K562 (cell line): ENCODE measurements around the gene WDR45. TPM values are rescaled to one million over a fixed set of nuclear protein-coding genes. Genes with fewer than 3 reads are reported as not detected.

Source experiments
- CCAR2 ChIP-seq: fragments of 200-400 bp; formaldehyde crosslinking; IDR thresholded peaks from 2 replicates; pipeline ENCODE4 v1.6.1; 2017; ENCODE audit warnings: mild to moderate bottlenecking, low read depth, low read length
- CEBPG ChIP-seq, 3 experiments: fragments of 200-800 bp in 1 of 3; sonication (Bioruptor generic) in 1 of 3; sonication (generic) in 1 of 3; formaldehyde crosslinking in 1 of 3; IDR thresholded peaks in 2 of 3; conservative IDR thresholded peaks in 1 of 3; 2 replicates each; pipeline versions ENCODE4 v1.6.1 to v1.8.0; 2016 to 2022; ENCODE audit warnings: missing compliant biosample characterization in 2 of 3, missing genetic modification characterization in 2 of 3, mild to moderate bottlenecking in 1 of 3, missing genetic modification reagents in 1 of 3
- CREB1 ChIP-seq, 2 experiments: sonication (generic) in 1 of 2; formaldehyde crosslinking in 1 of 2; IDR thresholded peaks; 2 replicates each; pipeline versions ENCODE4 v1.6.1 to v1.8.0; 2012 to 2022; ENCODE audit warnings: inconsistent platforms in 1 of 2, mild to moderate bottlenecking in 1 of 2, missing genetic modification reagents in 1 of 2, moderate library complexity in 1 of 2
- CREM ChIP-seq: IDR thresholded peaks from 2 replicates; pipeline ENCODE4 v1.6.1; 2014; ENCODE audit warnings: antibody characterized with exemption, low read depth
- ETV6 ChIP-seq, 3 experiments: fragments of 150-350 bp in 1 of 3; sonication (generic) in 1 of 3; formaldehyde crosslinking in 1 of 3; IDR thresholded peaks; 2 replicates each; pipeline versions ENCODE4 v1.6.1 to v1.8.0; 2014 to 2022; ENCODE audit warnings: borderline replicate concordance in 2 of 3, low read depth in 2 of 3, antibody characterized with exemption in 1 of 3, low read length in 1 of 3, mild to moderate bottlenecking in 1 of 3, missing genetic modification reagents in 1 of 3
- FOXK2 ChIP-seq, 2 experiments: fragments of 450-650 bp; IDR thresholded peaks in 1 of 2; conservative IDR thresholded peaks in 1 of 2; 2 replicates each; pipeline ENCODE4 v1.6.1; 2016; ENCODE audit warnings: low read depth in 2 of 2, mild to moderate bottlenecking in 1 of 2
- HLTF ChIP-seq: fragments of 450-650 bp; IDR thresholded peaks from 2 replicates; pipeline ENCODE4 v1.6.1; 2016
- KLF13 ChIP-seq: fragments of 450-650 bp; IDR thresholded peaks from 2 replicates; pipeline ENCODE4 v1.6.1; 2016; ENCODE audit warnings: missing genetic modification characterization, low read depth, mild to moderate bottlenecking, missing compliant biosample characterization, moderate library complexity, borderline replicate concordance
- MCM3 ChIP-seq: fragments of 450-650 bp; IDR thresholded peaks from 2 replicates; pipeline ENCODE4 v1.6.1; 2016
- MYBL2 ChIP-seq, 2 experiments: fragments of 450-650 bp in 1 of 2; sonication (generic) in 1 of 2; formaldehyde crosslinking in 1 of 2; IDR thresholded peaks; 2 replicates each; pipeline versions ENCODE4 v1.6.1 to v1.8.1; 2017 to 2022; ENCODE audit warnings: borderline replicate concordance in 1 of 2, inconsistent platforms in 1 of 2, low read depth in 1 of 2, mild to moderate bottlenecking in 1 of 2, missing genetic modification reagents in 1 of 2, moderate library complexity in 1 of 2
- MYC ChIP-seq, 2 experiments: fragments of 250-450 bp in 1 of 2; sonication (Bioruptor Pico) in 1 of 2; IDR thresholded peaks; 2 replicates each; pipeline versions ENCODE4 v1.5.1 to v1.6.1; 2012 to 2021; ENCODE audit warnings: low read depth in 2 of 2, borderline replicate concordance in 1 of 2, improper control_type of control experiment in 1 of 2, low read length in 1 of 2, mild to moderate bottlenecking in 1 of 2, moderate library complexity in 1 of 2
- POLR2G ChIP-seq: fragments of 200-400 bp; formaldehyde crosslinking; IDR thresholded peaks from 2 replicates; pipeline ENCODE4 v1.6.1; 2017; ENCODE audit warnings: low read depth, mild to moderate bottlenecking, antibody characterized with exemption, low read length, moderate library complexity
- SRSF1 ChIP-seq: fragments of 200-400 bp; formaldehyde crosslinking; IDR thresholded peaks from 2 replicates; pipeline ENCODE4 v1.6.1; 2017; ENCODE audit warnings: mild to moderate bottlenecking, low read depth, low read length, moderate library complexity
- ZKSCAN3 ChIP-seq: fragments of 250-450 bp; sonication (Bioruptor Pico); IDR thresholded peaks from 2 replicates; pipeline ENCODE4 v1.4.0; 2020
- ZSCAN29 ChIP-seq: fragments of 450-650 bp; IDR thresholded peaks from 2 replicates; pipeline ENCODE4 v1.6.1; 2017
- polyA plus RNA-seq, 8 experiments: library from polyadenylated mRNA; depleted of rRNA in 4 of 8; stranded (reverse) in 5 of 8; unstranded in 3 of 8; fragments of >200 nt; fragmentation: Nextera tagmentation in 2 of 8; fragmentation: Illumina TruSeq in 1 of 8; extraction: Ambion mirVana in 2 of 8; extraction: Trizol in 1 of 8; gene quantifications; 2 replicates each; pipeline versions ENCODE4 v1.2.1 to v1.2.3, GENCODE V29; 2011 to 2014; ENCODE audit warnings: inconsistent platforms in 1 of 8, missing spikeins in 1 of 8
- total RNA-seq, 7 experiments: library from RNA; depleted of rRNA in 6 of 7; stranded (reverse); fragments of >200 nt in 6 of 7; fragmentation: Illumina TruSeq in 2 of 7; extraction: Trizol in 2 of 7; gene quantifications; 2 replicates each; pipeline versions ENCODE4 v1.2.1 to v1.2.3, GENCODE V29; 2011 to 2021; ENCODE audit warnings: low replicate concordance in 1 of 7

WDR45 gene
- total and polyA plus RNA-seq, 9 of the 15 experiments (the other 6 are each of a cell fraction or from before 2014, with no cell fraction given) = 19.4 to 136 (median 59.7) TPM

DNA sequence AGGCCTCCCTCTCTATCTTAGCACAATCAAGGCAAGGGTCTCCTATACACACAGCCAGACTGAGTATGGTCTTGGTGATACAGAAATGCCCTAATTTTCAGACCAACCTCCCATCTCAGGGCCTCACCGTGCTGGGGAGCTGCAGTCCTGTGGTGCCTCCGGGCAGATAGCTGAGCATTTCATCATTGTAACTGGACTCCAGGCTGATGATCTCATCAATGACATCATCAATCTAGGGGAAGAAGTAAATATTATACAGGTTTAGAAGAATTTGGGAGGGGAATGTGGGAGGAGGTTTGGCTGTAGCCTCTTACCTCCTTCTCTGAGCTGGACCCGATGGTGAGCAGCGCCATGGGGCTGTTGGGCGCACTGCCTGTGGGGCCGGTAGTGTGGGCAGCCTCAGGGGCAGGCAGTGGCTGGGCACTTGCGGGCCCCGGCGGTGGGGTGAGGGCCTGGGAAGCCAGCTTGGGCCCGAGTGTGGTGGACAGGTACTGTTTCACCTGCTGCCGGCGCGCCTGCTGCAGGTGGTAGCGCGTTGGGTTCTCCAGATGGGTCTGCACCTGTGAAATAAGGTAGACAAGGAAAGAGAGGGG lies 41.7 kb downstream of the WDR45 start (continued):
- no peak for TF ChIP-seq MCM3
- TF ChIP-seq ETV6 (IDR thresholded peaks at IDR 0.05; ENCODE audit: borderline replicate concordance in 1 of 2, low read depth in 2 of 2, low read length in 1 of 2) = no peak
- no peak for TF ChIP-seq ETV6 (CRISPR knock-in tag; IDR thresholded peaks at IDR 0.05; ENCODE audit: borderline replicate concordance)
- no peak for TF ChIP-seq POLR2G
- no peak for TF ChIP-seq MYC (IDR thresholded peaks at IDR 0.05; ENCODE audit: low read depth, low read length)
- no peak for TF ChIP-seq MYC (CRISPR knock-in tag; IDR thresholded peaks at IDR 0.05; ENCODE audit: borderline replicate concordance, low read depth)
- no peak for TF ChIP-seq MYBL2 (IDR thresholded peaks at IDR 0.05; ENCODE audit: low read depth)
- no peak for TF ChIP-seq MYBL2 (CRISPR knock-in tag; IDR thresholded peaks at IDR 0.05; ENCODE audit: borderline replicate concordance)
- TF ChIP-seq KLF13 (tag) = no peak
- TF ChIP-seq CEBPG (CRISPR knock-in tag; IDR thresholded peaks at IDR 0.05) = no peak; the same call in 1 of the 2 replicates
- peak in 1 of 2 experiments; percentile 76; a peak in 2 of 4 replicates for TF ChIP-seq CEBPG (tag; conservative IDR thresholded peaks at IDR 0.05 in 1 of 2, IDR thresholded peaks at IDR 0.05 in 1 of 2)
- TF ChIP-seq CCAR2 = no peak
- TF ChIP-seq CREB1 (IDR thresholded peaks at IDR 0.05) = peak; percentile 59; the same call in 1 of the 2 replicates
- no peak; the same call in 1 of the 2 replicates for TF ChIP-seq CREB1 (CRISPR knock-in tag; IDR thresholded peaks at IDR 0.05)
- no peak for TF ChIP-seq ZKSCAN3 (CRISPR knock-in tag)
- no peak for TF ChIP-seq FOXK2 (conservative IDR thresholded peaks at IDR 0.05 in 1 of 2, IDR thresholded peaks at IDR 0.05 in 1 of 2; ENCODE audit: low read depth in 2 of 2)
- TF ChIP-seq CREM = peak; percentile 76
- TF ChIP-seq ZSCAN29 = no peak
- TF ChIP-seq HLTF = no peak
- no peak for TF ChIP-seq SRSF1
